Rectal smooth muscle tissue (tissue), 1 donor: ENCODE data around the gene ACSL3.

Experiments
- H3K27ac ChIP-seq: one replicate; pipeline ENCODE4 v1.7.0; 2013; ENCODE audit warnings: low read depth, low read length, inconsistent platforms
- H3K27me3 ChIP-seq: one replicate; pipeline ENCODE4 v1.7.0; 2013; ENCODE audit warnings: low read length; ENCODE audit not compliant: control insufficient read depth, insufficient read depth
- H3K36me3 ChIP-seq: one replicate; pipeline ENCODE4 v1.7.0; 2013; ENCODE audit warnings: low read length; ENCODE audit not compliant: control insufficient read depth, insufficient read depth
- H3K4me1 ChIP-seq: one replicate; pipeline ENCODE4 v1.7.0; 2013; ENCODE audit warnings: low read length; ENCODE audit not compliant: control insufficient read depth, insufficient read depth
- H3K4me3 ChIP-seq: one replicate; pipeline ENCODE4 v1.7.0; 2013; ENCODE audit warnings: low read length
- H3K9ac ChIP-seq: one replicate; pipeline ENCODE4 v1.7.0; 2013; ENCODE audit warnings: low read length

ACSL3 gene

GRCh38 chr2:222930862-222931261, 70.0 kb downstream of the ACSL3 start:
- Histone ChIP-seq H3K4me1 (no peaks in the 10 kb centered on the region), H3K27ac (no peak overlapping the region), H3K36me3 (peaks cover 23% of the 10 kb centered on the region), H3K9ac (no peak overlapping the region), H3K27me3 (no peaks in the 10 kb centered on the region), H3K4me3 (no peak overlapping the region)

GRCh38 chr2:222931659-222932058, 70.8 kb downstream of the ACSL3 start:
- Histone ChIP-seq H3K27me3 (no peaks in the 10 kb centered on the region), H3K4me1 (no peaks in the 10 kb centered on the region), H3K9ac (no peak overlapping the region), H3K4me3 (no peak overlapping the region), H3K27ac (no peak overlapping the region), H3K36me3 (peaks cover 27% of the 10 kb centered on the region)

GRCh38 chr2:222933458-222933857, 72.6 kb downstream of the ACSL3 start:
- H3K36me3 ChIP-seq: peaks cover 28% of the 10 kb centered on the region
- H3K4me1 ChIP-seq: no peaks in the 10 kb centered on the region
- H3K4me3 ChIP-seq: no peak overlapping the region
- no peak overlapping the region for H3K9ac ChIP-seq
- no peak overlapping the region for H3K27ac ChIP-seq
- no peaks in the 10 kb centered on the region for H3K27me3 ChIP-seq

- Histone ChIP-seq H3K4me1 (no peaks in the 10 kb centered on the region), H3K36me3 (peaks cover 28% of the 10 kb centered on the region), H3K9ac (no peak overlapping the region), H3K27me3 (no peaks in the 10 kb centered on the region), H3K27ac (no peak overlapping the region), H3K4me3 (no peak overlapping the region)
These were observed 75.0 kb downstream of the ACSL3 start for GRCh38 chr2:222935688-222936298.

- Histone ChIP-seq H3K27me3 (no peaks in the 10 kb centered on the region), H3K4me1 (no peaks in the 10 kb centered on the region), H3K4me3 (no peak overlapping the region), H3K9ac (no peak overlapping the region), H3K36me3 (peaks cover 24% of the 10 kb centered on the region), H3K27ac (no peak overlapping the region)
These were observed 75.9 kb downstream of the ACSL3 start for GRCh38 chr2:222936705-222937104.

- Histone ChIP-seq H3K27ac (no peak overlapping the region), H3K9ac (no peak overlapping the region), H3K36me3 (peaks cover 16% of the 10 kb centered on the region), H3K27me3 (no peaks in the 10 kb centered on the region), H3K4me1 (no peaks in the 10 kb centered on the region), H3K4me3 (no peak overlapping the region)
These were observed 77.5 kb downstream of the ACSL3 start for GRCh38 chr2:222938327-222938726.

GRCh38 chr2:222939208-222939856, 78.5 kb downstream of the ACSL3 start:
- no peak overlapping the region for H3K4me3 ChIP-seq
- peaks cover 13% of the 10 kb centered on the region for H3K36me3 ChIP-seq
- no peaks in the 10 kb centered on the region for H3K4me1 ChIP-seq
- H3K27ac ChIP-seq: no peak overlapping the region
- no peak overlapping the region for H3K9ac ChIP-seq
- no peaks in the 10 kb centered on the region for H3K27me3 ChIP-seq

GRCh38 chr2:222939979-222940378, 79.1 kb downstream of the ACSL3 start:
- Histone ChIP-seq H3K27ac (no peak overlapping the region), H3K36me3 (peaks cover 6% of the 10 kb centered on the region), H3K9ac (no peak overlapping the region), H3K4me1 (no peaks in the 10 kb centered on the region), H3K4me3 (no peak overlapping the region), H3K27me3 (no peaks in the 10 kb centered on the region)

GRCh38 chr2:222941510-222942032, 80.7 kb downstream of the ACSL3 start:
- no peak overlapping the region for H3K9ac ChIP-seq
- H3K4me3 ChIP-seq: no peak overlapping the region
- H3K27ac ChIP-seq: no peak overlapping the region
- peaks cover 2% of the 10 kb centered on the region for H3K36me3 ChIP-seq
- H3K4me1 ChIP-seq: no peaks in the 10 kb centered on the region
- H3K27me3 ChIP-seq: no peaks in the 10 kb centered on the region

- Histone ChIP-seq H3K4me1 (no peaks in the 10 kb centered on the region), H3K27me3 (no peaks in the 10 kb centered on the region), H3K9ac (no peak overlapping the region), H3K27ac (no peak overlapping the region), H3K36me3 (no peaks in the 10 kb centered on the region), H3K4me3 (no peak overlapping the region)
These were observed 81.7 kb downstream of the ACSL3 start for GRCh38 chr2:222942561-222942960.

- no peak overlapping the region for H3K27ac ChIP-seq
These were observed 82.1 kb downstream of the ACSL3 start for GRCh38 chr2:222942977-222943376.

GRCh38 chr2:222943820-222944219, 83.0 kb downstream of the ACSL3 start:
- Histone ChIP-seq H3K9ac (no peak overlapping the region), H3K4me3 (no peak overlapping the region), H3K36me3 (no peaks in the 10 kb centered on the region), H3K4me1 (no peaks in the 10 kb centered on the region), H3K27me3 (no peaks in the 10 kb centered on the region), H3K27ac (no peak overlapping the region)

More at GRCh38 chr2:222942977-222943376, 82.1 kb downstream of the ACSL3 start:
- H3K4me3 ChIP-seq: no peak overlapping the region
- no peaks in the 10 kb centered on the region for H3K4me1 ChIP-seq
- no peaks in the 10 kb centered on the region for H3K27me3 ChIP-seq
- H3K9ac ChIP-seq: no peak overlapping the region
- no peaks in the 10 kb centered on the region for H3K36me3 ChIP-seq

GRCh38 chr2:222944552-222944951, 83.7 kb downstream of the ACSL3 start:
- Histone ChIP-seq H3K9ac (no peak overlapping the region), H3K27me3 (no peaks in the 10 kb centered on the region), H3K4me1 (no peaks in the 10 kb centered on the region), H3K4me3 (no peak overlapping the region), H3K36me3 (no peaks in the 10 kb centered on the region), H3K27ac (no peak overlapping the region)
